Fibroblast of mammary gland (primary cell): Measurements from ENCODE around the gene HLA-DQA1.
"Not testable (repeated sequence)": the region's sequence is repeated elsewhere in the genome, so short reads cannot be mapped to it uniquely, and the experiment has no call there.

Experiments used
- DNase-seq: peaks from one replicate; pipeline ENCODE4 v3.0.0-alpha.2; 2010; ENCODE audit warnings: low read depth
- H3K4me3 ChIP-seq: 2 replicates; pipeline ENCODE4 v1.5.1; 2011; ENCODE audit warnings: low read depth, mild to moderate bottlenecking, low read length, moderate library complexity; ENCODE audit not compliant: control insufficient read depth
- TF ChIP-seq, protein P1 (sequence below): conservative IDR thresholded peaks from 2 replicates; pipeline ENCODE4 v1.5.1; 2011; ENCODE audit warnings: low read depth, low read length, inconsistent platforms; ENCODE audit not compliant: control insufficient read depth, insufficient read depth

HLA-DQA1 gene

GRCh38 chr6:32621372-32621771 is 15.8 kb upstream of the HLA-DQA1 start:
- H3K4me3 ChIP-seq = no peak overlapping the region

DNA sequence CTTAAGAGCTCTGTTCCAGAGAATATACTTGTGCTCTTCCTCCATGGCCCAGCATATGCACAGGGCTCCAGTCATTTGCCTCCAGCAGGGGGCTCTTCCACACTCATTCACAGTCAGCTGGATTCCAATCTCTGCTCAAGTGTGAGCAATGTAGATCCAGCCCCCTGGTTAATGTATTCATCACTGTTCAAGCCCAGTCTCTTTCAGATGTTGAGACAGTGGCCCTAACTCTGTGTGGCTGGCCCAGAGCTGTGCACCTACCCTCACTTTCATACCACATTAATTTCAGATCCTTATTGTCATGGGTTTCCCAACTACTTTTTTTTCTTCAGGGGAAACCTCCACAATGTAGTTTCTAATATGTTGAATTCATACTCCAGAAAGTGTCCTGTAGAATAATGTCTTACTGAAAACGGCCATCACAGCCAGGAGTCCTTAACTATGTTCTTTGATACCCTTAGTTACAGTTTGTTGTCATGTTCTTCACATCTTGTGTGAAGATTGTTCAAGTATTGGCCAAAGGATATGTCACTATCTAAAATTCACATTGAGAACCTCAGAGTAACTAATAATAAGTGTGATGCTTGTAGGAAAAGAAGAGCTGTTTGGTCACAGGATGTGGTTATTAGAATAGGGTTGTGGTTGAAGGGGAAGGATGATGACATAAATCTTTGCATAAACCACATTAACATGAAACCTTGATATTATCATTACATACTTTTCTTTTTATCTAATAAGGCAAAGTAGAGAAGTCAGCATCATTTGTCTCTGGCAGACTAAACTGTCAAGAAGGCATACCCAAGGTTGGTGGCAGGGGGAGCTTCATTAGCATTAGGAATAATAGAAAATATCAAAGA is 14.4 kb upstream of the HLA-DQA1 start:
- H3K4me3 ChIP-seq = no peak overlapping the region
- DNase-seq = peak; percentile 66
- TF ChIP-seq, protein P1, sequence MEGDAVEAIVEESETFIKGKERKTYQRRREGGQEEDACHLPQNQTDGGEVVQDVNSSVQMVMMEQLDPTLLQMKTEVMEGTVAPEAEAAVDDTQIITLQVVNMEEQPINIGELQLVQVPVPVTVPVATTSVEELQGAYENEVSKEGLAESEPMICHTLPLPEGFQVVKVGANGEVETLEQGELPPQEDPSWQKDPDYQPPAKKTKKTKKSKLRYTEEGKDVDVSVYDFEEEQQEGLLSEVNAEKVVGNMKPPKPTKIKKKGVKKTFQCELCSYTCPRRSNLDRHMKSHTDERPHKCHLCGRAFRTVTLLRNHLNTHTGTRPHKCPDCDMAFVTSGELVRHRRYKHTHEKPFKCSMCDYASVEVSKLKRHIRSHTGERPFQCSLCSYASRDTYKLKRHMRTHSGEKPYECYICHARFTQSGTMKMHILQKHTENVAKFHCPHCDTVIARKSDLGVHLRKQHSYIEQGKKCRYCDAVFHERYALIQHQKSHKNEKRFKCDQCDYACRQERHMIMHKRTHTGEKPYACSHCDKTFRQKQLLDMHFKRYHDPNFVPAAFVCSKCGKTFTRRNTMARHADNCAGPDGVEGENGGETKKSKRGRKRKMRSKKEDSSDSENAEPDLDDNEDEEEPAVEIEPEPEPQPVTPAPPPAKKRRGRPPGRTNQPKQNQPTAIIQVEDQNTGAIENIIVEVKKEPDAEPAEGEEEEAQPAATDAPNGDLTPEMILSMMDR = peak; percentile 62

More at GRCh38 chr6:32621372-32621771, 15.8 kb upstream of the HLA-DQA1 start:
- no peak for DNase-seq
- TF ChIP-seq, protein P1 = no peak

- no peak overlapping the region for H3K4me3 ChIP-seq
- TF ChIP-seq, protein P1 = no peak
- no peak for DNase-seq
Observed at GRCh38 chr6:32623693-32624092, 13.5 kb upstream of the HLA-DQA1 start.

GRCh38 chr6:32624565-32624964 is 12.6 kb upstream of the HLA-DQA1 start:
- DNase-seq = no peak
- TF ChIP-seq, protein P1 = no peak
- no peak overlapping the region for H3K4me3 ChIP-seq

DNA sequence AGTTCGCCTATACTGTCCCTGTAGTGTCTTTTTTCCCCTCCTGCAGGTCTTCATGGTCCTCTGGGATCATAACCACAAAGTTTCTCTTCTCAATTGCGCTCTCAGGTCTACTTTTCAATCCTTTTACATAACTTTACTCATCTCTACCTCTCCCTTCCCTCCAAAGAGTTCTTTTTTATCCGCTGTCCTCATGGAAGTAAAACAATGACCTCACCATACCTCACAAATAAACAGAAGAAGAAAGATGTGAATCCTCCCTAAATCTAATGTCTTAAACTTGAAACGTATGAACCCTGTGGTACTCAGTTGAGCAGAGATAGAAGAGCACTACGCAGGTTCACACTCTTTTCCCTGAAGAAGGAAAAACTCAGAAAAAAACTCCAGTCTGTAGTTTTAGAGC is 12.1 kb upstream of the HLA-DQA1 start:
- DNase-seq = no peak
- TF ChIP-seq, protein P1 = no peak
- no peak overlapping the region for H3K4me3 ChIP-seq

- no peak for DNase-seq
- TF ChIP-seq, protein P1 = no peak
- no peak overlapping the region for H3K4me3 ChIP-seq
Observed at GRCh38 chr6:32627249-32627648, 10.0 kb upstream of the HLA-DQA1 start.

- H3K4me3 ChIP-seq = no peak overlapping the region
- DNase-seq = peak; percentile 34
- TF ChIP-seq, protein P1 = no peak
Observed at GRCh38 chr6:32627831-32628230, 9.4 kb upstream of the HLA-DQA1 start.

- DNase-seq, H3K4me3 ChIP-seq: not testable (repeated sequence)
Observed at GRCh38 chr6:32629793-32630192, 7.4 kb upstream of the HLA-DQA1 start.
